Neural cell (in vitro differentiated cells): ENCODE measurements around the gene TMEM260.

Source experiments
- EZH2 ChIP-seq: fragments of 200-600, 300-800 bp; shearing (Covaris generic), sonication (generic); IDR thresholded peaks from 2 replicates; pipeline ENCODE4 v1.6.1; 2014; ENCODE audit warnings: antibody characterized with exemption, low read length, borderline replicate concordance, mild to moderate bottlenecking; ENCODE audit not compliant: insufficient read depth, poor library complexity, severe bottlenecking
- RAD21 ChIP-seq: fragments of 450-650 bp; conservative IDR thresholded peaks from 2 replicates; pipeline ENCODE4 v1.6.1; 2014; ENCODE audit warnings: antibody characterized with exemption, mild to moderate bottlenecking, moderate library complexity
- TF ChIP-seq, protein P1 (sequence below): fragments of 450-650 bp; IDR thresholded peaks from 2 replicates; pipeline ENCODE4 v1.5.1; 2014; ENCODE audit warnings: antibody characterized with exemption, mild to moderate bottlenecking, moderate library complexity; ENCODE audit not compliant: poor library complexity, severe bottlenecking

DNA sequence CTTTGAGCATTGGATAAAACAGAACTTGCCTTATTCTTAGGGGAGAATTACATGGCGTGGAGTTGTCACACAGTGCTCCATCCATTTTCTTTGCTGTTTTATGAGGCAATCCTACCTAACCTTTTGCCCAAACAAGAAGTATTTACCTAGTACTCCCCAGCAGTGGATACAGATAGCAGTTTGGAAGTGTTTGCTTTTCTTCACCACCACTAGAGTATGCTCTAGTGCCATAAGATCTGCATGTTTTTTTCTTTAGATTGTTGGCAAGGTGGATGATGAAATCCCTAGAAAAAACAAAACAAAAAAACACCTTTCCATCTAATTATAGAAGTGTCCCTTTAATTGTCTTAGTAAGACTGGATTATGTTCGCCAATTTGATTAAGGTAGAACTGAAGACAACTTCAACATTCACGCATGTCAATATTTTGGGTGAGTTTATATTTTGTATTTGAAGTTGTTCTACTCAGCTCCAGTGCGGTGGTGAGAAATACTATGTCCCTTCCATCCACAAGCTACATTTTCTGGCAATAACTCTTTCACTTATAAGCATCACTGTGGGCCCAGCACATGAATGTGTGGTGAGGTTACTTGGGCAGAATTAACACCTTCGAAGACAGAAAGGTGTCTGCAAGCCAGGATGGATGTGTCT lies 23.6 kb upstream of the TMEM260 start:
- TF ChIP-seq, protein P1, sequence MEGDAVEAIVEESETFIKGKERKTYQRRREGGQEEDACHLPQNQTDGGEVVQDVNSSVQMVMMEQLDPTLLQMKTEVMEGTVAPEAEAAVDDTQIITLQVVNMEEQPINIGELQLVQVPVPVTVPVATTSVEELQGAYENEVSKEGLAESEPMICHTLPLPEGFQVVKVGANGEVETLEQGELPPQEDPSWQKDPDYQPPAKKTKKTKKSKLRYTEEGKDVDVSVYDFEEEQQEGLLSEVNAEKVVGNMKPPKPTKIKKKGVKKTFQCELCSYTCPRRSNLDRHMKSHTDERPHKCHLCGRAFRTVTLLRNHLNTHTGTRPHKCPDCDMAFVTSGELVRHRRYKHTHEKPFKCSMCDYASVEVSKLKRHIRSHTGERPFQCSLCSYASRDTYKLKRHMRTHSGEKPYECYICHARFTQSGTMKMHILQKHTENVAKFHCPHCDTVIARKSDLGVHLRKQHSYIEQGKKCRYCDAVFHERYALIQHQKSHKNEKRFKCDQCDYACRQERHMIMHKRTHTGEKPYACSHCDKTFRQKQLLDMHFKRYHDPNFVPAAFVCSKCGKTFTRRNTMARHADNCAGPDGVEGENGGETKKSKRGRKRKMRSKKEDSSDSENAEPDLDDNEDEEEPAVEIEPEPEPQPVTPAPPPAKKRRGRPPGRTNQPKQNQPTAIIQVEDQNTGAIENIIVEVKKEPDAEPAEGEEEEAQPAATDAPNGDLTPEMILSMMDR = peak; percentile 83
- peak; percentile 86 for TF ChIP-seq RAD21
- no peak for TF ChIP-seq EZH2
